Measurements from ENCODE around the gene CIROP. TPM values are rescaled to one million over a fixed set of nuclear protein-coding genes. Genes with fewer than 3 reads are reported as not detected.
A peak's percentile ranks its signal among the peaks of the same experiment; 100 is the strongest.

The CIROP gene
- total RNA-seq, 1 donor from 2014 or later, result not detected

DNA sequence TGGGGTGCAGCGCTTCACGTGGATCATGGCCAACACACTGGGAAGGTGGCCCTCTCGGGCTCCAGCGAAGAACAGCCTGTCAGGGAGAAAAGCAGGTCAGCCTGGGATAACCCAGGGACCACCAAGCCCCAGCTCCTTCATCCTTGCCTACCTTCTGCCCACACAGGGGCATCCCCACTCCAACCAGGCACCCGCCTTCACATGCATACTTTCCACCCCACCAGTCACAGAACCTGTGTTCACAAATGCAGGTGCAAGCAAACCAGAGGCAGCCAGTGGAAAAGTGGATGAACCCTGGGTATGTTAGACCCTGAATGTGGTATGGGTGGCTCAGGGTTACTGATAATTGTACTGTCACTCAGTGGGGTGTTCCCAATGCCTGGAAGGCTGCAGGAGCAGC, 26.7 kb upstream of the CIROP start:
- DNase-seq (ENCODE audit: low read depth, low spot score), result no peak

DNA sequence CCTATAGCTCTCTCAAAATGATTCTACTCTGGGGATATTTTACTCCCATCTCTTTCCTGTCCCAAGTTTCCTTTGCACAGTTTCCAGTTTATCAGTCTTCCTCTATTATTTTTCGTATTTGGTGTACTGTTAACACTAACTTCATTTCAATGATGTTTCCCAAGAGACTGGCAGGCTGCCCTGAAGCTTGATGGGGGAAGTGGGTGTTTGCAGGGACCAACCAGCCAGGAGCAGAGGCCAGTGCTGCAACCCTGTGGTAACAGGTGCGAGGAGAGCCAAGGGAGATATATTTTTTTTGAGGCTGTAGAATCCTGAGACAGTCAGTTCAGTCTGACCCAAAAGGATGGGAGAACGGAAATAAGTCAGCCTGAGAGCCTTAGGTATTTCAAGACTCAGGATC, 26.1 kb upstream of the CIROP start:
- no peak for DNase-seq (ENCODE audit: low read depth, low spot score)

DNA sequence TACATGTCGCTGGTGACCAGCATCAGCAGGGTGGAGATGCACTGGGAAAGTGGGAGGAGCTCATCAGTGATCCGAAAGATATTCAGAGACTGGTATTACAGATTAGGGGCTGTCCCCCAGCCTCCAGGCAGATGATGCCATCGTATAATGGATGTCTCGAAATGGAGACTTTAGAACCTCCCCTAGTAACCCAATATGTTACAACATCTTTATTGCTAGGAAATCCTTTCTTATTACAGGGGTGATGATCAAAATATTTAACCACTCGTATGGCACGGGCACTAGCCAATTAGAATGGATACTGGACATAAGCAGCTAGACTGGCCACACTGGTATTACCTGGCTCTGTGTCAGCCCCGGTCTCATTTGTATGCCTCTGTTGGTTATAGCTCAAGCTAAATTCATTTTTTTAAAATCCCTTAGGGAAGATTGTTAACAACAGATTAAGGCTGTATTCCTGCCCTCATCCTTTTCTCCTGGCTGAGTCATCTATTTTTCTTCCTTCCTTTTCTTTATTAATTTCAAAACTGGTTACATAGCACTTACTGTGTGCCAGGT, 25.0 kb upstream of the CIROP start:
- no peak for DNase-seq (ENCODE audit: low read depth, low spot score)

DNA sequence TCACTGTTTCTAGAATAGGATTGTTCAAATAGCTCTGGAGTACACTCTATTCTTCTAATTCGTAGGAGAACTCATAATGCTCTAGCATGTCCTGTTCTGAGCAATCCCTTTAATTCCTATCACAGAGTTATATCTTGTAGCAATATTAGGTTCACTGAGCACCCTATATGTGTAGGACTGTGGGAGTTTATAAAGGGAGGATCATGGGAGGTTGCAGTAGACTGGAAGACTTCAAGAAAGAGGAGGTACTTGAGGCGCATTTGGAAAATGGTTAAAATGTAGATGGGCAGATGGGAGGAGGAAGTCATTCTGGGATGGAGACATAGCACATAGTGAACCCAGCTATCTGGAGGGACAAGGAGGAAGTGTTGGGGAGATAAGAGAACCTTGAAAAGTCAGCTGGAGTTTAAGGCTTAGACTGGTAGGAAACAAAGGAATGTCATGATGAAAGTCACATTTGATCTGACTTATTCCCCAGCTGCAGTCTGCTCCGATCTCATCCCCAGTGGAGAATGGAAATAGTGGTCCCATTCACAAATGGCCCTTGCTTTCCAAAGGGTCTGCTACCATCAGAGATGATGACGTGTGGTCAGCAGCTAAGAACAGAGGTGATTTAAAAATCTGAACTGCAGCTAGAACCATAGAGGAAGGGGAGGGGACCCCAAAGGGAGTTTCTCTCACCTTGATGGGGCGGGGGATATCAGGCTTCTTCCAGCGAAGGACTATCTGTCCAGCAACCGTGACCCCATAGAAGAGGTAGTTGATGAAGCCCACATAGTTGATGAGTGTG, 24.4 kb upstream of the CIROP start:
- no peak for DNase-seq (ENCODE audit: low read depth, low spot score)

DNA sequence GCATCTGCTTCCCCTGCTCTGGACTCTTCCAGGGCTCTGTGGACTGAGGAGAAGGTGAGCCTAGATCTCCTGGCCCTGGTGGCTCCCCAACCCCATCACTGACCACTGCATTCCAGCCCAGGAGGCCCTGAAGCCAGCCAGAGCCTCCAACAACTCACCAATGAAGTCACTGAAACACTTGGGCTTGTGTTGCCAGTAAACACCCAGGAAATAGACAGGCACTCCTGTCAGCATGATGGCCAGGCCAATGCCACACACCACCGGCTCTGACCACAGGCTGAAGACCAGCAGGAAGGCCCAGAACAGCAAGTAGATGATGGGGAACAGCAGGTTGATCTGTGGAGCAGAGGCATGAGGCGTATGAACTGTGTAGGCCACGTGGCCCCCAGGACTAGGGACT, 23.1 kb upstream of the CIROP start:
- no peak for DNase-seq (ENCODE audit: low read depth, low spot score)

DNA sequence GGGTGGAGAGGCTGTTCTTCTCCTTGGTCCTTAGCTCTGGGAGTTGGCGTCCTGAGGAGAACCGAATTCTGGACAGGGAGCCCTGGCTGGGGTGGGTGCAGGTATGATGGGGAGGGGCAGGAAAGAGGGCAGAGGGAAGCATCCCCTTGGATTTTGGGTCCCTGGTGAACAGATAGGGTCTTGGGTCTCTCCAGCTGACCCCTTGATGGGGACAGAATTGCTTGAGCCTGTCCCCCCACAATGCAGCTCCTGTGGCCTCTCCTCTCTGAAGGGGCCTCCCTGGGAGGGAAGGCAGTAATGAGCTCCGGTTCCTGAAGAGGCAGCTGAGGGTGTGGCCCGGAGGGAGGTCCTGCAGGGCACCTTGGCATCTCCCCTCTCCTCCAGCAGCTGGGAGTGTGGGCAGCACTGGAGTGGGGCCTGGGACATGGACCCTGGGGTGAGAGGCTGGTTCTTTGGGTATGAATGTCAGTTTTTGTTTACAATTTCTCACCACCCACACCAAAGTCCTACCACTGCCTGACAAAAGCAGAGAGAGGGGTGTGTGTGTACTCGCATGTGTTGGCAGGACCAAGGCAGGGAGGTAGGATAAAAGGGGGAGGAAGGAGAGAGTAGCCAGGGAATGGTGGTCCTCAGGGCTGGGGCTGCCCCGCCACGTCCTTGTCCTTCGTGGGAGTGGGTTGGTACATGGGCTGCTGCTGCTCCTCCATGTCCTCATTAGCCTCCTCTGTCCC, 21.9 kb upstream of the CIROP start:
- no peak for DNase-seq (ENCODE audit: low read depth, low spot score)

DNA sequence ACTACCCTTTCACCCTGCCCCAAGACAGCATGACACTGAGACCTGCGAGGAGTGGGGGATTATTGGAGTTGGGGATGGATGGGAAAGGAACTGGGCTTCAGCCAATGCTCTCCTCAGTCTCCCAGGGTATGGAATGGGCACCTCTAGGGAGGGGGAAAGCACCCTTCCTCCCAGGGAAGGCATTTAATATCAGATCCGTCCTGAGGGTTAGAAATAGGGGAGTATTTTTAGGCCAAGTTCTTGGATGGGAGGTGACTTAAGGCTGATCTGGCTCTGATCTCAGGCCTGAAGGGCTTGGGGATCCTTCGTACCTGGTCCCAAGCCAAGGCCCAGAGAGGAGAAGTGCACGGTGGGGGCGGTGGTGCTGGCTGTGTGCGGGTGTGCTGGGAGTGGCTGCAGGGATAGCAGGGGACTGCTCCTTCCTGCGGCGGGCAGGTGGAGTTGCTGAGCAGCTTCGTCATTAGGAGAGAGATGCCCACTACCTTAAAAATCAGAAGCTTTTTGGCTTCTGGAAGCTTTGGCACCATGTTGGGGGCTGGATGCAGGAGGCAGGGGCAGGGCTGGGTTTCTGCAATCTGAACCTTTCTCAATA, 21.2 kb upstream of the CIROP start:
- no peak for DNase-seq (ENCODE audit: low read depth, low spot score)

DNA sequence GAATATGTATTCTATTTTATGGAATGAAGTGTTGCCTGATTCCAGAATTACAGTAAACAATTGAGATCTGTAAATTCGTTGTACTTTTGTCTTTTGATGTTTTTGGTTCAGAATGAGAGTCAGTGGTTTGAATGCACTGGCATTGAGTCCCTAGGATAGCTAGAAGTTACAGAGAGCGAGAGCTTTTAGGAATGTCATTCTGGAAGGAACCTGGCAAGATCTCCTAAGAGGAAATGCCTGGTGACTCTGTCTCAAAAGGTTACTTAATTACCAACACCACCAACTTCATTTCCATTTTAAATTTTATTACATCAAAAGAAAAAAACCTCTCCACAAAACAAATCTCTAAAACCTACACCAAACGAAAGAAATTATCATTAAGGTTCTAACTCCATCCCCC, 20.2 kb upstream of the CIROP start:
- DNase-seq (ENCODE audit: low read depth, low spot score), result no peak

DNA sequence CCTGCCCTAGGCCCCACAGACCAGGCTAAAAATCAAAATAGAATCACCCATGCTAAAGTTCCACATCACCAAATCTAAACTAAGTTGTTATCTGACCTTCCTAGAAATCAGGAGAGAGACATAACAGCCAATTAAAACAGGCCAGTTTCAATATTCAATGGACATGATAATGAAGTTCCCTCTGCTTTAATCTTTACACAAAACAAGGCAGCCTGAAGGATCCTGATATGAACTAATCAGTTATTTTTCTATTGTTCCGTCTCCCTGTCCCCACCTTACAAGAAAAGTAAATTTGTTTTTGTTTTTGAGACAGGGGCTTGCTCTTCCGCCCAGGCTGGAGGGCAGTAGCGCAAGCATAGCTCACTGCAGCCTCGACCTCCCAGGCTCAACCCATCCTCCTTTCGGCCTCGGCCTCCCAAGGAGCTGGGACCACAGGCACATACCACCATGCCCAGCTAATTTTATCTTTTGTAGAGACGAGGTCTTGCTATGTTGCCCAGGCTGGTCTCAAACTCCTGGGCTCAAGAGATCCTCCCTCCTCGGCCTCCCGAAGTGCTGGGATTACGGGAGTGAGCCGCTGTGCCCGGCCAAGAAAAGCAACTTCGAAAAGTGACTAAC, 19.7 kb upstream of the CIROP start:
- DNase-seq (ENCODE audit: low read depth, low spot score), result no peak

DNA sequence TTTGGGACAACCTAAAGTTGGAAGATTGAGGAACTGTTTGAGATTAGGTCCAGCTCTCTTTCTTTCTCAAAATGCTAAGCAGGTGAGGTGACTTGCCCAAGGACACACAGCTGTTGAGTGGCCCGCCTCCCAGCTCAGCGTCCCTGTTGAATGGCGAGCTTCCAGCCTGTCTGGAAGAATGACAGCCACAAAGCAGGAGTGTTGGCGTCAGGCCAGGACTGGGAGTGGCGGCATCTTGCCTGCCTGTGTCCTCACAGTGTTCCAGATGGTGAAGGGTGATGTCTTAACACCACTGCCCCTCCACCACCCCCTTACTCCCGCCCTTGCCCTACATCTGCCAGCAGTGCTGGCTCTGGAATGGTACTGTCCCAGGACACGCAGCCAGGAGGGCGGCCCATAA, 18.6 kb upstream of the CIROP start:
- no peak for DNase-seq (ENCODE audit: low read depth, low spot score)

DNA sequence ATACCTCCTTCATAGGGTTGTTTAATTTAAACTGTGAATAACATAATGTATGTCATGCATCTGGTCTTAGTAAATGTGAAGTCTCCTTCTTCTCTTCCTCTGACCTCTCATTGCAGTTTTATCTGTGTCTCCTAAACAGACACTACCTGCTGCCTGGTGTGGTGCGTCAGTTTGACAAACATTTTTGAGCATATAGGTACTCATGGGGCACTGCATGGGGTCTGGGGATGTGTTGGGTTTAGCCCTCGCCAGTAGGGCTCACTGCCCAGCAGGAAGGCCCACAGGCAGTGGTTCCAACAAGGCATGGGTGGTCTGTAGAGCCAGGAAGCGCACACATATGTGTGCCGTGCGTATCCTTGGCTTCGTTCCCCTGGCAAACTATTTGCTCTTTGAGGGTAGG, 17.3 kb upstream of the CIROP start:
- DNase-seq (ENCODE audit: low read depth, low spot score), result no peak

DNA sequence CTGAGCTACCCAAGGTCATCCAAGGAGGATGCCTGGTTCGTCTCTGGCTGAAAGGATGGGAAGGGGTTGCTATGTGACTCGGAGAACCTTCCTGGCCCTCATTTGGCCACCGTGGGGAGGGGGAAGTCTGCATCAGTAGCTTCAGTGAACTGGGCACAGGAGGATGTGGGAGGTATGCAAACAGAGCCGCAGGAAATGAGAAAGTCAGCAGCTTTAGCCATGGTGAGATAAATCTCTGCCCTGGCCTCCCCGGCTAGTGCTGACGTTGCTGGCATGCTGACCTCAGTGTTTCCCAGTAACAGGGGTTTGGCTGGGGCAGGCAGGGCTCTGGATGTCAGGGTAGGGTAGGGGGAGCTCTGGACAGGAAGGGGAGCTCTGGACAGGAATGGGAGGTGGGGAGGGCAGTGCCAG, 16.6 kb upstream of the CIROP start:
- DNase-seq (ENCODE audit: low read depth, low spot score), result peak; percentile 36

DNA sequence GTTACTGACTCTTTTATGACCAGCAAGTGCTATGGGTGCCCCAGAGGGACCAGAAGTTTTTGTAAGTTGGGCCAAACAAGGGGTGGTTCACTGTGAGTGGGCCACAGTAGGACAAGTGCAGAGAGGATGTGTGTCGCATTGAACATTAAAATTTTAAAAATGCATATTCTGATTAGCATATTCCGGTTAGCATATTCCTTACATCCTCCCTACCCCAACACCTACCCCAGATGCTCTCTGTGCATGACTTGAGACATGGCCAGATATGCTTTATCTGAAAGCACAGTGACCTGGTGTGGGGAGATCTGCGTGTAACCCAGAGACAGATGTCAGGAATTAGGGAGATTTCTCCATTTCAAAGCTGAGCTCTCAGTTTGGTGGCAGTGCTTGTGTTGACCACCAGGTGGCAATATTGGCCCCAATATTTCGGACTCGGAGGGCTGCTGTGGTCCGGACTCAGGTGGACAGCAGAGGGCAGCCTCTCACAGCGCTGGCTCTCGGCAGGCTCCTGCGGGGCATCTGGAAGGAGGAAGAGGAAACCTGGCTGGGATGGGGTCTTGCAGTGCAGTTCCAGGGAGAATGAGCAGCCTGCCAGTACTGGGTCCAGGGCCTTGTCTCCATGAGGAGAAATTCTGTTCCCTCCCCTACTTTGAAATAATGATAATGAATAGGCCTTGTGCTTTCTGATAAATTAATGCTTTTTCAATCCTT, 15.9 kb upstream of the CIROP start:
- DNase-seq (ENCODE audit: low read depth, low spot score), result peak; percentile 59

DNA sequence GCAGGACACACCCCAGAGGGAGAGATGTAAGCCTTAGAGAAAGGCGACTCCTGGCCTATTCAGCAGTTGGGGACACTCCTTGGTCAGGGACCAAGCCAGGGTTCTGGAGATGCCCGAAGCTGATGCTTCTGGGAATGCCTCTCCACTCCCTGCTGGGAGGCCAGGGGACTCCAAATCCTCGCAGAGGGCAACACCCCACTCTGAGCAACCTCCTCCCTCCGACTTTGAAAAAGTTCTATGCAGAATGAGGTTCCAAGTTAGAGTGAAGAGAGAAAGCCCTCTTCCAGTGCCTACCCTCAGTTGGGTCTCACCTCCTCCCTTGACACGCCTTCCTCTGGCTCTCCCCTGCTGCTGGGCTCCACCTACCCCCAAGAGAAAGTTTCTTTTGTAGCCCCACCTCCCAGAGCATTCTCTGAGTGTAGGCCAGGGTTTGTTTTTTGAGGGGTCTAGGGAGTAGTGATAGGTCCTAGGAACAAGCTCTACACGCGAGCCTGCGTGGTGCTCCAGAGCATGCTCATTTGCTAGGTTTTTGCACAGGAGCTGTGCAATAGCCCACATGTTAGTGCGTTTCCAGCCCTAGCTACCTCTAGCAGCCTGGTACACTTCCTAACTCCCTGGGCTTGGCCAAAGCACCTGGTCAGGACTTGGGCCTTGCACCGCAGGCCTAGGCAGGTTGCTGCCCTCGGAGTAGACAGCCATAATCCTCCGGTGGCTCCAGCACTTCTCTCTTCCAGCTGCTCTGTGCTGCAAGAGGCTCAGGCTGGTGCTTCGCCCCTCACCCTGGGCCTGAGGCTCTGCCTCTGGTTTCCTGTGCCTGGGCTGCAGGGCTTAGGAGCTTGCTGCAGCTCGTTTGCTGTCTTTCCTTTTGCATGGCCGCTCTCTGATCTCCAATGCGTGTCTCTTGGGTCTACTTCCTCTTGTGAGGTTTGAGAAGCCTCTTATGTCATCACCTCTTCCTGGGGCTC, 14.9 kb upstream of the CIROP start:
- DNase-seq (ENCODE audit: low read depth, low spot score), result no peak

DNA sequence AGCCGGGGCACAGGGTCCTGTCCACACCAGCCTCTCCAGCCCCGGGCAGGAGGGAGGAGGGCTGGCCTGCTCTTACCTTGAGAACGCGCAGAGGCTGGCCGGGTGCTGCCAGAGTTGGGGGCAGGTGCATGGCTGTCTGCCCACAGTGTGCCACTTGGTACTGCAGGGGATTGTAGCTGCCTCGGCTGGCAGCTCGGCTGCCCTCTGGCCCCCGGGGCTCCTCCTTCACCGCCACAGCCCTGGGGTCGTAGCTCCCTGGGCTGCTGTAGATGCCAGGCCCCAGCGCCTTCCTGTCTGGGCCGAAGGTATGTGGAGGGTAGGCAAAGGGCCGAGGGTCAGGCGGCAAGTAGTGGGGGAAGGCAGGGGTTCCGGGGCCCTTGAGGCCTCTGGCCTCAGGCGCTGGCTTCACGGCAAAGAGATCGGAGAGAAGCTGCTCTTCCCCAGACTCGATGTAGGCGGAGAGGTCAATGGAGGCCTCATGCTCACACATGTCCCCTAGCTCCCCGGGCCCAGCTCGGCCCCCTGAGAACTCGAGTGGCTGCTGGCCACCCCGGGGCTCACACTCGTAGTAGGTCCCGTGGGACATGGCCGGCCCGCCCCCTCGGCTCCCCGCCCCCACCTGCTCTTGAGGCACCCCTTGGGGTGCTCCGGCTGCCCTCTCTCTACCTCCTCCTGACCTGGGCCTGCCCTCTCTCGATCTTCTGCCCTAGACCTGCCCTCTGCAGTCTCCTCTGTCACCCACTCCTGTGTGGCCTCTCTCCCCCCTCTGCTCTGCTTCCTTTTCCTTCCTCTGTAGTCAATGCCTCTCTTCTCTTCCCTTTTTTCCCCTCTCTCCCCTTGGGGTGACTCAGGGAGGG, 13.9 kb upstream of the CIROP start, which contains the start of gene CEBPE:
TSS of gene CEBPE (minus strand) at position 750 of the 857 bp plus-strand sequence. CDS start at position 586, 164 bp downstream.
- no peak for DNase-seq (ENCODE audit: low read depth, low spot score)

DNA sequence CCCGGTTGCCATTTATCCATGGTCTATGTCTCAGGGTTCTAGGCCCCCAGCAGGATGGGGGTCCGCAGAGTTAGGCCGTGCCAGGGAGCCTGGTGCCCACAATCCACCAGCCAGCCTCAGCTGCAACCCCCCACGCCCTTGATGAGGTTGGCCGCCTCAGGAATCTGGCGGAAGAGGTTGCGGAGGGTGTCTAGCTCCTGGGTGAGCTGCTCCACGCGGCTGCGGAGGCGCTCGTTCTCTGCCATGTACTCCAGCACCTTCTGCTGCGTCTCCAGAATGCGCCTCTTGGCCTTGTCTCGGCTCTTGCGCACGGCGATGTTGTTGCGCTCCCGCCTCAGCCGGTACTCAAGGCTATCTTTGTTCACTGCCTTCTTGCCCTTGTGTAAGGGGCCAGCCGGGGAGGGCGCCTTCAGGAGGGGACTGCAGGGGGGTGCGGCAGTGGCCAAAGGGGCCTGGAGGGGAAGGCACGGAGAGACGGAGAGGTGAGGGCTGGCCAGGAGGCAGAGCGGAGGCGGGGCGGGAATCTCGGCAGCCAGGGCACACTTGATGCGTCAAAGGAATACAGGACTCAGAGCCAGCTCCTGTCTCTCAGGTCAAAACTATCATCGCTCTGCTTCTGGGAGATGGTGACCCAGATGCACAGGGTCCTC, 12.7 kb upstream of the CIROP start:
- no peak for DNase-seq (ENCODE audit: low read depth, low spot score)

DNA sequence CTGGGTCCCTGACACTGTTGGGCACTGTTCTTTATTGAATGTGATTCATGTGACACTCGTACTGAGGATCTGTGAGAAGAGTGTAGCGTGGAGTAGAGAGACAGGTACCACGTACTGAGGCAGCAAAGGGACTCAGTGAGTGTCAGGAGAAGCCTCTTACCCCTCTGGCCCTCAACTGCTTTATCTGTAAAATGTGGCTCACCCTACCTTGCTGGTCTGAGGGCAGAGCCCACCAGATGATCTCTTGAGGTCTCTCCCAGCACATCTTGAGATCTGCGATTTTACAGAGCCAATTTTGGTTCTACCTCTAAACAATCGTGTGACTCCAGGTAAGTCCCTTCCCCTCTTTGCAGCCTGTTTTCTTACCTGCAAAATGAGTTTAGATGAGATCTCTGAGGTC, 11.1 kb upstream of the CIROP start:
- no peak for DNase-seq (ENCODE audit: low read depth, low spot score)

DNA sequence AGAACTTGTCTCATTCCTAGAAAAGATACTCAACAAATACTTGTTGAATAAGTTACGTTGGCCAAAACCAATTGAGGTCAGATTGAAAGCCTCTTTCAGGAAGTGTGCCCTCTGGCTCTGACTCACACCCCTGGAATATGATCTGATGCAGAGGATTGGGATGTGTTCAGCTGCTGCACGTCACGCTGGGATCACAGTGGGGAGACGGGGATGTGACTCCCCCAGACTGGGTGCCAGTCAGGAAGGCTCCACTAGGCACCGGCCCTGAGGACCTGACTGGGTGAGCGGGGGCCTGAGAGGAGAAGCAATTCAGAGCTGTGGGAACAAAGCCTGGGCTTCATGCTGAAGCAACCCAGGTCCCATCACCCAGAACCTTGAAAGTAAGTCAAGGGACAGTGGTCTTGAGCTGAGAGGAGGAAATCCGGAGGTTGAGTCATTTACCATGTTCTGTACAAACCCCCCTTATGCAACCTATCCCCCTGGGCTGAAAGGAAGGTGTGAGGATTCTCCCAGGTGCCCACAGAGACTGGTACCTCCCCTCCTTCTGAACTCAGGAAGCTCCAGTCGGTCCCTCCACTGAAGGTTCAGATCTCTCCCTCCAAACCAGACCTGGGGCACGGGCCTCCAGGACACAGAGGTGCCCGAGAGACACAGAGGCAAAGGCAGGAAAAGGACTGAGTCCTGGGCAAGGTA, 10.4 kb upstream of the CIROP start:
- DNase-seq (ENCODE audit: low read depth, low spot score), result no peak

Data from pulmonary artery endothelial cell (primary cell).